NCI-H226 (cell line): ENCODE results near the gene BRD1.

Experiments used
- DNase-seq: peaks from one replicate; pipeline ENCODE4 v3.0.0-alpha.2; 2015

The BRD1 gene

DNA sequence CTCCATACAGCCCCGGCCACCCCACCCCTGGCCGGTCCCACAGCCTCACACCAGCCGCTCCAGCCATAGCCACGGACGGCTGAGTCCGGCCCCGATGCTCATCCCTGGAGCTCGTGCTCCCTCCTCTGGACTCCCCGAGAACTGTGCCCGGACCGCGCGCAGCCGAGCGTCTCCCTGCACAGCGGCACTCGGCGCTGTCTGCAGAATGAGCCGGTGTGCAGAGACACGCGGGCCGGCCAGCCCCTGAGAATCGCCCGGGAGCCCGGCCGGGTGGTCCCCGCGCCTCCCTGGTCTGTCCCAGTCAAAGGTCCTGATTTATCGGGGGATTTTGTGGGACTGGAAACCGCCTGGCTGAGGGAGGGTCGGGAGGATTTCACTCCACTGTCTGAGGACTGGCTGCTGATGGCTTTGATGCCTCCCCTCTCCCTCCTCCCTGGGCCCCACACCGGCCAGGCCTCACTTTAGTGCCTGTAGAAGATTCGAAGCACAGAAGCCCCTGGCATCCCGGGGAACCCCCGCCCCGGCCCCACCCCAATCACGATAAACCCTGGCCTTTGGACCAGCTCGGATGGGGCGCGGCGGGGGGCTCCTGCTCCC is 102.7 kb downstream of the BRD1 start:
- DNase-seq, result no peak

DNA sequence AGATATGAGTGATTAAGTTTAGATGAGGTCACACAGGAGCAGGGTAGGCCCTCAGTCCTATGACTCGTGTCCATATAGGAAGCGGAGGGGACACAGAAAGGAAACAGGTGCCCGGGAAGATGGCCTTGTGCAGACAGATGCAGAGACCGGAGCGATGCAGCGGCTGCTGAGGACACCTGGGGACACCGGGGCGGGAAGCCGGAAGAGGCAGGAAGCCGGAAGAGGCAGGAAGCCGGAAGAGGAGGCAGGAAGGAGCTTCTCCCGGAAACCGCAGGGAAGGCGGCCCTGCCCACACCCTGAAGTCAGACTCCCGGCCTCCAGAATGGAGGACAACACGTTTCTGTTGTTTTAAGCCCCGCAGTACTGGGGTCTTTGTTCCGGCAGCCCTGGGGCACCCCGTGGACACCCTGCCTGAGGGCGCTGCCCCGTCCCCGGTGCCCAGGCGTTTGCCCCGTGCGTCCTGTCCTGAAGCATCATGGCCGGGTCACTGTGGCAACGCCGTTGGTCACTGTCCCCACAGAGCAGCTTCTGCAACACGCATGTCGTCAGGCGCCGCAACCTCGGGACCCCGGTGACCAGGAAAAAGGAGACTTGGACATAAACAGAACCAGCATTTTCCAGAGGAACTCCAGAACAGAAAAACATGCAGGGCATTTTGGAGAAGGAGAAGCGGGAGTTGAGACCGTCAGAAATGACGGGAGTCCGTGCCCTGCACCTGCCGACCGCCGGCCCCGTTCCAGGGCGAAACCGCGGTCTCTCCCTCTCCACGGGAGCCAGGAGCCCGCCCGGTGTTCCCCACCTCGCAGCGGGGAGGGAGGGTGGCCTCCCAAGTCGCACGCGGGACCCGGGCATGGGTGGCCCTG is 103.4 kb downstream of the BRD1 start:
- no peak for DNase-seq

DNA sequence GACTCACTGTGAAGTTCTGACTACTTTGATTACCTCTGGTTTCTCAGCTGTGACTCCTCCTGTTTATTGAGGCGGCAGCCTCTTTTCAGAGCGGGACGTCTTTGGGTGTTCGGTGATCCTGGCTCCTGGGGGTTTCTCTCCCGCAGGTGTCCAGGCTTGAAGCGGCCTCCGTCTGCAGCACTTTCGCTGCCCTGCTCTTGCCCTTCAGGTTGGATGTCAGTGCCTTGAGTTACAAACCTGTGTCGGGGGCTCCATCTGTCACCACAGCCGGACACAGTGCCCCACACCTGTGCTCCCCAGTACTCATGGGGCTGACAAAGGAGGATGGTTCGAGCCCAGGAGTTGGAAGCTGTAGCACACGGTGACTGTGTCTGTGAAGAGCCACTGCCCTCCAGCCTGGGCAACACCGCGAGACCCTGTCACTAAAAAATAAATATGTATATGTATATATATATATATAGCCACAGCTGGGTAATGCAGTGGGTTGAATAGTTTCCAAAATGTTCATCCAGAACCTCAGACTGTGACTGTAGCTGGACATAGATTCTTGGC is 104.1 kb downstream of the BRD1 start:
- DNase-seq, result no peak
